Keratinocyte (primary cell): Measurements from ENCODE around the gene SLCO3A1. TPM values are rescaled to one million over a fixed set of nuclear protein-coding genes. Genes with fewer than 3 reads are reported as not detected.

Experiments used
- DNase-seq: peaks from one replicate; pipeline ENCODE4 v3.0.0-alpha.2; 2011; ENCODE audit warnings: low read depth, missing footprints, low spot score
- FAIRE-seq: peaks from 2 replicates; lab custom pipeline; 2011; peaks lifted over from hg19 to GRCh38; lab: Jason Lieb, UNC
- H2AFZ ChIP-seq: 2 replicates; pipeline ENCODE4 v1.6.0; 2012; ENCODE audit warnings: low read length, control low read depth, inconsistent platforms; ENCODE audit not compliant: control insufficient read depth
- H3K27ac ChIP-seq: 2 replicates; pipeline ENCODE4 v1.5.1; 2011; ENCODE audit warnings: low read length; ENCODE audit not compliant: control insufficient read depth, insufficient read depth
- H3K27me3 ChIP-seq: 3 replicates; pipeline ENCODE4 v1.6.0; 2011; ENCODE audit warnings: low read length; ENCODE audit not compliant: control insufficient read depth, insufficient read depth; ENCODE audit errors: extremely low read depth
- H3K36me3 ChIP-seq, 2 experiments: 2 replicates in 1 of 2; 3 replicates in 1 of 2; pipeline ENCODE4 v1.5.1; 2011; ENCODE audit warnings: low read length in 2 of 2, mild to moderate bottlenecking in 1 of 2; ENCODE audit not compliant: control insufficient read depth in 2 of 2, insufficient read depth in 2 of 2; ENCODE audit errors: extremely low read depth in 1 of 2
- H3K4me1 ChIP-seq: 3 replicates; pipeline ENCODE4 v1.5.1; 2011; ENCODE audit warnings: low read length; ENCODE audit not compliant: control insufficient read depth, insufficient read depth; ENCODE audit errors: extremely low read depth
- H3K4me2 ChIP-seq: 3 replicates; pipeline ENCODE4 v1.6.0; 2011; ENCODE audit warnings: low read depth, low read length; ENCODE audit not compliant: control insufficient read depth, insufficient read depth; ENCODE audit errors: extremely low read depth
- H3K4me3 ChIP-seq, 3 experiments: fragments of 200-600 bp in 1 of 3; sonication (generic) in 1 of 3; 2 replicates in 2 of 3; 3 replicates in 1 of 3; pipeline ENCODE4 v1.5.1; 2011 to 2016; ENCODE audit warnings: low read length in 3 of 3, mild to moderate bottlenecking in 3 of 3, control low read depth in 2 of 3, inconsistent platforms in 1 of 3, low read depth in 1 of 3, mixed read lengths in 1 of 3, mixed run types in 1 of 3, moderate library complexity in 1 of 3; ENCODE audit not compliant: control insufficient read depth in 2 of 3, insufficient read depth in 2 of 3; ENCODE audit errors: extremely low read depth in 1 of 3
- H3K79me2 ChIP-seq: 2 replicates; pipeline ENCODE4 v1.6.0; 2012; ENCODE audit warnings: low read length; ENCODE audit not compliant: control insufficient read depth, insufficient read depth
- H3K9ac ChIP-seq: 3 replicates; pipeline ENCODE4 v1.6.0; 2011; ENCODE audit warnings: low read length; ENCODE audit not compliant: control insufficient read depth, insufficient read depth; ENCODE audit errors: extremely low read depth
- H3K9me1 ChIP-seq: 3 replicates; pipeline ENCODE4 v1.6.0; 2011; ENCODE audit warnings: low read length; ENCODE audit not compliant: control insufficient read depth, insufficient read depth; ENCODE audit errors: extremely low read depth
- H3K9me3 ChIP-seq: 2 replicates; pipeline ENCODE4 v1.5.1; 2012; ENCODE audit warnings: low read depth, low read length; ENCODE audit not compliant: control insufficient read depth
- H4K20me1 ChIP-seq: 3 replicates; pipeline ENCODE4 v1.6.0; 2011; ENCODE audit warnings: low read length; ENCODE audit not compliant: control insufficient read depth, insufficient read depth; ENCODE audit errors: extremely low read depth
- EZH2 ChIP-seq: IDR thresholded peaks from one replicate; pipeline ENCODE4 v1.6.1; 2012; ENCODE audit warnings: inconsistent platforms, mild to moderate bottlenecking, low read length, moderate library complexity
- dilution Hi-C: fragments of 300-500 bp; cut with MboI; formaldehyde crosslinking; loops from one replicate; pipeline ENCODE4 v1.7.0; 2020; ENCODE audit warnings: low sequenced_read_pairs; ENCODE audit not compliant: extremely low pct_ligation_motif_present
- polyA plus RNA-seq, 5 experiments: library from polyadenylated mRNA; depleted of rRNA in 3 of 5; stranded (reverse) in 3 of 5; stranded (forward) in 1 of 5; unstranded in 1 of 5; fragments of >200 nt; gene quantifications; 1 replicate in 1 of 5; 2 replicates in 3 of 5; 3 replicates in 1 of 5; pipeline versions ENCODE4 v1.2.1 to v1.2.3, GENCODE V29; 2011 to 2012; ENCODE audit warnings: missing spikeins in 2 of 5, low read depth in 1 of 5, low replicate concordance in 1 of 5
- TF ChIP-seq, protein P1 (sequence below), 3 experiments: IDR thresholded peaks in 1 of 3; conservative IDR thresholded peaks in 1 of 3; optimal IDR thresholded peaks in 1 of 3; 2 replicates in 2 of 3; 3 replicates in 1 of 3; pipeline versions ENCODE3 to v1.5.1; 2011; ENCODE audit warnings: low read length in 3 of 3, mild to moderate bottlenecking in 3 of 3, moderate library complexity in 2 of 3, control low read depth in 1 of 3, inconsistent platforms in 1 of 3; ENCODE audit not compliant: insufficient read depth in 2 of 3; ENCODE audit errors: extremely low read depth in 1 of 3

Gene SLCO3A1
- polyA plus RNA-seq, 1 donor (not counting 4 experiments of a cell fraction or from before 2014, with no cell fraction given) = 21.3 TPM

GRCh38 chr15:92113832-92114231 lies 260.3 kb downstream of the SLCO3A1 start:
- no peaks in the 10 kb centered on the region for H3K9me1 ChIP-seq
- FAIRE-seq (no peak), DNase-seq (no peak)
- no peaks in the 10 kb centered on the region for H3K79me2 ChIP-seq
- no peaks in the 10 kb centered on the region for H3K36me3 ChIP-seq
- peaks cover 4% of the 10 kb centered on the region for H3K4me1 ChIP-seq
- no peak overlapping the region for H3K4me2 ChIP-seq
- dilution Hi-C loops = no loop called here
- no peaks in the 10 kb centered on the region for H3K27me3 ChIP-seq
- H3K4me3 ChIP-seq = no peak overlapping the region
- H3K9ac ChIP-seq = no peak overlapping the region
- TF ChIP-seq, protein P1, sequence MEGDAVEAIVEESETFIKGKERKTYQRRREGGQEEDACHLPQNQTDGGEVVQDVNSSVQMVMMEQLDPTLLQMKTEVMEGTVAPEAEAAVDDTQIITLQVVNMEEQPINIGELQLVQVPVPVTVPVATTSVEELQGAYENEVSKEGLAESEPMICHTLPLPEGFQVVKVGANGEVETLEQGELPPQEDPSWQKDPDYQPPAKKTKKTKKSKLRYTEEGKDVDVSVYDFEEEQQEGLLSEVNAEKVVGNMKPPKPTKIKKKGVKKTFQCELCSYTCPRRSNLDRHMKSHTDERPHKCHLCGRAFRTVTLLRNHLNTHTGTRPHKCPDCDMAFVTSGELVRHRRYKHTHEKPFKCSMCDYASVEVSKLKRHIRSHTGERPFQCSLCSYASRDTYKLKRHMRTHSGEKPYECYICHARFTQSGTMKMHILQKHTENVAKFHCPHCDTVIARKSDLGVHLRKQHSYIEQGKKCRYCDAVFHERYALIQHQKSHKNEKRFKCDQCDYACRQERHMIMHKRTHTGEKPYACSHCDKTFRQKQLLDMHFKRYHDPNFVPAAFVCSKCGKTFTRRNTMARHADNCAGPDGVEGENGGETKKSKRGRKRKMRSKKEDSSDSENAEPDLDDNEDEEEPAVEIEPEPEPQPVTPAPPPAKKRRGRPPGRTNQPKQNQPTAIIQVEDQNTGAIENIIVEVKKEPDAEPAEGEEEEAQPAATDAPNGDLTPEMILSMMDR (optimal IDR thresholded peaks at IDR 0.05 in 1 of 3, IDR thresholded peaks at IDR 0.05 in 1 of 3, conservative IDR thresholded peaks at IDR 0.05 in 1 of 3; ENCODE audit: extremely low read depth in 1 of 3, insufficient read depth in 2 of 3, low read length in 3 of 3) = no peak
- TF ChIP-seq EZH2 = no peak
- no peaks in the 10 kb centered on the region for H3K9me3 ChIP-seq
- H4K20me1 ChIP-seq = no peaks in the 10 kb centered on the region
- no peak overlapping the region for H3K27ac ChIP-seq
- no peak overlapping the region for H2AFZ ChIP-seq

- H3K79me2 ChIP-seq = no peaks in the 10 kb centered on the region
- H3K9ac ChIP-seq = no peak overlapping the region
- FAIRE-seq (no peak), DNase-seq (no peak)
- TF ChIP-seq EZH2 = no peak
- TF ChIP-seq, protein P1 (optimal IDR thresholded peaks at IDR 0.05 in 1 of 3, IDR thresholded peaks at IDR 0.05 in 1 of 3, conservative IDR thresholded peaks at IDR 0.05 in 1 of 3; ENCODE audit: extremely low read depth in 1 of 3, insufficient read depth in 2 of 3, low read length in 3 of 3) = no peak
- no peaks in the 10 kb centered on the region for H3K9me3 ChIP-seq
- H4K20me1 ChIP-seq = no peaks in the 10 kb centered on the region
- H2AFZ ChIP-seq = no peak overlapping the region
- H3K4me1 ChIP-seq = peaks cover 4% of the 10 kb centered on the region
- dilution Hi-C loops = no loop called here
- no peaks in the 10 kb centered on the region for H3K36me3 ChIP-seq
- H3K4me3 ChIP-seq = no peak overlapping the region
- no peak overlapping the region for H3K4me2 ChIP-seq
- H3K27ac ChIP-seq = no peak overlapping the region
- H3K27me3 ChIP-seq = no peaks in the 10 kb centered on the region
- no peaks in the 10 kb centered on the region for H3K9me1 ChIP-seq
Observed at GRCh38 chr15:92115834-92116233, 262.3 kb downstream of the SLCO3A1 start.
